ENCODE data around the gene MIPEP.
"Not testable (repeated sequence)": the region's sequence is repeated elsewhere in the genome, so short reads cannot be mapped to it uniquely, and the experiment has no call there.

The MIPEP gene

GRCh38 chr13:23766283-23766682 lies 122.9 kb downstream of the MIPEP start:
- TF ChIP-seq CTCF (IDR thresholded peaks at IDR 0.05; ENCODE audit: low read depth, low read length) = no peak
- no peak for DNase-seq (ENCODE audit: extremely low read depth, low read depth)

- TF ChIP-seq CTCF (IDR thresholded peaks at IDR 0.05; ENCODE audit: low read depth, low read length) = no peak
- DNase-seq (ENCODE audit: extremely low read depth, low read depth) = no peak
Observed at GRCh38 chr13:23765531-23765930, 123.7 kb downstream of the MIPEP start.

- no peak for DNase-seq (ENCODE audit: extremely low read depth, low read depth)
- TF ChIP-seq CTCF (IDR thresholded peaks at IDR 0.05; ENCODE audit: low read depth, low read length) = no peak
Observed at GRCh38 chr13:23763318-23763717, 125.9 kb downstream of the MIPEP start.

- not testable (repeated sequence) for DNase-seq (ENCODE audit: extremely low read depth, low read depth)
Observed at GRCh38 chr13:23761760-23762159, 127.4 kb downstream of the MIPEP start.

- no peak for DNase-seq (ENCODE audit: extremely low read depth, low read depth)
- no peak for TF ChIP-seq CTCF (IDR thresholded peaks at IDR 0.05; ENCODE audit: low read depth, low read length)
Observed at GRCh38 chr13:23760000-23760399, 129.2 kb downstream of the MIPEP start.

- no peak for TF ChIP-seq CTCF (IDR thresholded peaks at IDR 0.05; ENCODE audit: low read depth, low read length)
- DNase-seq (ENCODE audit: extremely low read depth, low read depth) = no peak
Observed at GRCh38 chr13:23758798-23759527, 130.2 kb downstream of the MIPEP start.

GRCh38 chr13:23754997-23755396 lies 134.2 kb downstream of the MIPEP start:
- no peak for DNase-seq (ENCODE audit: extremely low read depth, low read depth)

More at GRCh38 chr13:23754997-23755396, 134.2 kb downstream of the MIPEP start:
- no peak for TF ChIP-seq CTCF (IDR thresholded peaks at IDR 0.05; ENCODE audit: low read depth, low read length)
